Muscle layer of colon (tissue), 2 donors: ENCODE results near the gene NXNL2.

Experiments used
- H3K27ac ChIP-seq: one replicate; pipeline ENCODE4 v1.7.0; 2013; ENCODE audit warnings: low read depth, mild to moderate bottlenecking, low read length, moderate library complexity
- H3K27me3 ChIP-seq, 2 donors: one replicate each; pipeline ENCODE4 v1.7.0; 2013; ENCODE audit warnings: low read length in 2 of 2, mild to moderate bottlenecking in 2 of 2; ENCODE audit not compliant: insufficient read depth in 2 of 2, control insufficient read depth in 1 of 2
- H3K36me3 ChIP-seq: one replicate; pipeline ENCODE4 v1.7.0; 2013; ENCODE audit warnings: mild to moderate bottlenecking, low read length; ENCODE audit not compliant: insufficient read depth
- H3K4me1 ChIP-seq: one replicate; pipeline ENCODE4 v1.7.0; 2013; ENCODE audit warnings: mild to moderate bottlenecking, low read length; ENCODE audit not compliant: insufficient read depth
- H3K4me3 ChIP-seq, 2 donors: one replicate each; pipeline ENCODE4 v1.7.0; 2013; ENCODE audit warnings: low read length in 2 of 2, low read depth in 1 of 2, mild to moderate bottlenecking in 1 of 2, moderate library complexity in 1 of 2
- H3K9ac ChIP-seq: one replicate; pipeline ENCODE4 v1.7.0; 2013; ENCODE audit warnings: low read length
- H3K9me3 ChIP-seq: one replicate; pipeline ENCODE4 v1.7.0; 2013; ENCODE audit warnings: mild to moderate bottlenecking, low read length
- donor health status: abdominal sarcoma.
- donor health status: Adenocarcinoma of cecum.

The NXNL2 gene

DNA sequence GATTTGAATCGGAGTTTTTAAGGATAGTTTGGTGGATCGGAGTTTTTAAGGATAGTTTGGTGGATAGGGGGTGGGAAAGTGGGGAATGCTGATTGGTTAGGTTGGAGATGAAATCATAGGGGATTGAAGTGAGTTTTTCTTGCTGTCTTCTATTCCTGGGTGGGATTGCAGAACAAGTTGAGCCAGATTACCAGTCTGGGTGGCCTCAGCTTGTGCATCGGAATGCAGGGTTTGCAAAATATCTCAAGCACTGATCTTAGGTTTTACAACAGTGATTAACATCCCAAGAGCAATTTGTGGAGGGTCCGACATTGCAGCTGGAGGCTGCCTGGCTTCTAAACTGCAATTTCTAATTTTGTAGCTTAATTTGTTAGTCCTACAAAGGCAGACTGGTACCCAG is 23.1 kb upstream of the NXNL2 start:
- H3K9ac ChIP-seq: no peak overlapping the region
- H3K27ac ChIP-seq: no peak overlapping the region
- no peaks in the 10 kb centered on the region for H3K36me3 ChIP-seq
- no peak overlapping the region for H3K4me3 ChIP-seq
- H3K4me1 ChIP-seq: no peaks in the 10 kb centered on the region
- no peaks in the 10 kb centered on the region for H3K9me3 ChIP-seq
- no peaks in the 10 kb centered on the region for H3K27me3 ChIP-seq

DNA sequence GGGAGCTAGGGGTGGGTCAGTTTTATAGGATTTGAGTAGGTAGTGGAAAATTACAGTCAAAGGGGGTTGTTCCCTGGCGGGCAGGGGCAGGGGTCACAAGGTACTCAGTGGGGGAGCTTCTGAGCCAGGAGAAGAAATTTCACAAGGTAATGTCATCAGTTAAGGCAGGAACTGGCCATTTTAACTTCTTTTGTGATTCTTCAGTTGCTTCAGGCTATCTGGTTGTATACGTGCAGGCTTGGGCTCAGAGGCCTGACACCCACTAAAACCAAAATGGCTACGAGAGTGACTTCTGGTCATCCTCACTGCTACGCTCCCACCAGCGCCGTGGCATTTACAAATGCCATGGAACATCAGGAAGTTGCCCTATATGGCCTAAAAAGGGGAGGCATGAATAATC is 20.7 kb upstream of the NXNL2 start:
- no peaks in the 10 kb centered on the region for H3K4me1 ChIP-seq
- no peak overlapping the region for H3K27ac ChIP-seq
- no peaks in the 10 kb centered on the region for H3K9me3 ChIP-seq
- H3K9ac ChIP-seq: no peak overlapping the region
- no peaks in the 10 kb centered on the region for H3K27me3 ChIP-seq
- no peaks in the 10 kb centered on the region for H3K36me3 ChIP-seq
- no peak overlapping the region for H3K4me3 ChIP-seq

GRCh38 chr9:88521308-88521707 is 13.7 kb upstream of the NXNL2 start:
- no peak overlapping the region for H3K4me3 ChIP-seq
- no peaks in the 10 kb centered on the region for H3K27me3 ChIP-seq
- H3K9me3 ChIP-seq: no peaks in the 10 kb centered on the region
- no peaks in the 10 kb centered on the region for H3K36me3 ChIP-seq
- no peak overlapping the region for H3K27ac ChIP-seq
- H3K4me1 ChIP-seq: no peaks in the 10 kb centered on the region
- no peak overlapping the region for H3K9ac ChIP-seq

GRCh38 chr9:88522360-88522759 is 12.6 kb upstream of the NXNL2 start:
- Histone ChIP-seq H3K4me1 (no peaks in the 10 kb centered on the region), H3K4me3 (no peak overlapping the region), H3K36me3 (no peaks in the 10 kb centered on the region)

DNA sequence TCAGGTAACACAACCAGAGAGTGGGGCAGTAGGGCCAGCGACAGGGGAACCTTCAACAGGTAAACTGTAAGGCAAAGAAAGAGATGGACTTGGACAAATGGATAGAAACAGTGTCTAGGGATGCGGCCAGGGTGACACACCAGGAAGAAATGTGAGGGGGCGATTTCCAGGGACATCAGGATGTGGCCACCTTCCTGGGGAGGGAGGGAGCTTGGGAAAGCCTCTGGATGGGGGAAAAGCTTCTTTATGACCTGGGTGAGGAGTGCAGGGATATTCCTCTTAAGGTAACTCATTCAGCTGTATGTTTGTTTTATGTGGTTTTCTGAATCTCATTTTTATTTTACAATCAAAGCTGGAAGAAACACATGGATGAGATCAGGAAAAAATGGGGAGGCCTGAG is 11.9 kb upstream of the NXNL2 start:
- no peak overlapping the region for H3K27ac ChIP-seq
- H3K9ac ChIP-seq: no peak overlapping the region
- H3K27me3 ChIP-seq: no peaks in the 10 kb centered on the region
- no peaks in the 10 kb centered on the region for H3K36me3 ChIP-seq
- H3K9me3 ChIP-seq: no peaks in the 10 kb centered on the region
- peaks cover under 1% of the 10 kb centered on the region for H3K4me1 ChIP-seq
- H3K4me3 ChIP-seq: no peak overlapping the region

More at GRCh38 chr9:88522360-88522759, 12.6 kb upstream of the NXNL2 start:
- Histone ChIP-seq H3K9me3 (no peaks in the 10 kb centered on the region), H3K9ac (no peak overlapping the region), H3K27me3 (no peaks in the 10 kb centered on the region), H3K27ac (no peak overlapping the region)

DNA sequence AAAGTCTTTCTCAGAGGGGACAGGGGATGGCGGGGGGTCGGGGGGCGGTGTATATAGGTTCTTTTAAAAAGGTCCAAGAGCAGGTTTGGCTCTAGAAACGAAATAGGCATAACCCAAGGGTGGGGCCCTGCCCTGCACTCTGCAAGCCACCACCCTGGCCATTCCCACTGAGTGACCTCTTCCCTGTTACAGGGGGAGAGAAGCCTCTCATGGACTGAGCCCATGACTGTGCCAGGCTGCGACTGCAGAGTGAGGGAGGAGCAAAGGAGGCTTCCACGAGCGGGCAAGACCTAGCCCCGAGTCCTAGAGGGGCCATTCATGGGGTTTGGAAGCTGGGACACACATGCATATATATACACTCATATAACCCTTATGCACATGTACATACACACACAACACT is 10.1 kb upstream of the NXNL2 start:
- Histone ChIP-seq H3K4me1 (peaks cover 9% of the 10 kb centered on the region), H3K36me3 (no peaks in the 10 kb centered on the region), H3K27ac (no peak overlapping the region), H3K9me3 (no peaks in the 10 kb centered on the region), H3K9ac (no peak overlapping the region), H3K27me3 (no peaks in the 10 kb centered on the region), H3K4me3 (no peak overlapping the region)

DNA sequence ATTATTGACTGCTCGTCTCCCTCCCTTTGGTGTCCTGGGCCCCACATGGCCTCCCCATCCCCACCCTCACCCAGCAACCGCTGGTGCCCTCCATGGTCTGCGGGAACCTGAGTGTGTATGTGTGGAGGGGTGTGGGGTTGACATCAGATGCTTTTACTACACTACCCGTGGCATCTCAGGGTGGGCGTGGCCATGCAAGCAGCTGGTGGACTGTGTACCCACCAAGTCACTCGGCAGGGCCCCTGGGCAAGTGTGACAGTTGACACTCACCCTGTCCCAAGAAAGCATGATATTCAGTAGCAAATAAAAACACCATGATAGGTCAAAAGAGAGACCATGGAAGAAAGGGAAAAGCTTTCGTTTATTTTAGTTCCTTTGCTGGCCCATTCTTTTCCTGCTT is 7.4 kb upstream of the NXNL2 start:
- Histone ChIP-seq H3K9me3 (no peaks in the 10 kb centered on the region), H3K27ac (no peak overlapping the region), H3K9ac (no peak overlapping the region), H3K4me3 (no peak overlapping the region), H3K36me3 (no peaks in the 10 kb centered on the region), H3K4me1 (peaks cover 9% of the 10 kb centered on the region), H3K27me3 (no peaks in the 10 kb centered on the region)

DNA sequence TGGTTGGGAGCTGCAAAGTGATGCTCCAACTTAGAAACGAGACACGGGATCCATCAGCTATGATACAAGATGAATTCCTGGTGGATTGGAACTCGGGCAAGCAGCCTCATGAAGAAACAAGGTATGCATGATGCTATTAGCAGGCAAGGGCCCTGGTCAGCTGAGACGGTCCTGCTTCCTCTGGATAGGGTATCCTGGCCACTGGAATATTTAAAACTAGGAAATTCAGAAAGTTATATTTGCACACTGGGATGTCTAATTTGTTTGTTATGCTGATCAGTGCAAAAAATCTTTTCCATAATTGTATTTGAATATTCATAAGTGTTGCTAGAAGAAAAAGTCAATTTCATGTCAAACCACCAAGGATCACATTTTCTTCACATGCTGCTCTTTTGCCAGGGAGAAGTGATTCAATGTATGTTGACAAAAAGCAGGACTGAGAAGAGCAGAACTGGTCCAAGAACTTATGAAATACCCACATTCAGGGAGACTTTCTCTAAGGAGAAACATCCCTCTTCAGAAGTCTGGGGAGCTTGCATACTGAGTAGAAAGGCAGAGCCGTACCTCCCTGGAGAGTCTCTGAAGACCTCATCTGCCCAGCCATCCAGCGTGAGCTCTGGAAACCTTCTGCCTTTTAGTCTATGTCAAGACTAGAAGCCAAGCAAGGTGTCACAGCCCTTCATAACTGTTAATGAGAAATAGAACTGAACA is 6.7 kb upstream of the NXNL2 start:
- no peak overlapping the region for H3K4me3 ChIP-seq
- H3K9ac ChIP-seq: no peak overlapping the region
- H3K27me3 ChIP-seq: no peaks in the 10 kb centered on the region
- peaks cover 9% of the 10 kb centered on the region for H3K4me1 ChIP-seq
- no peak overlapping the region for H3K27ac ChIP-seq
- no peaks in the 10 kb centered on the region for H3K36me3 ChIP-seq
- H3K9me3 ChIP-seq: no peaks in the 10 kb centered on the region

GRCh38 chr9:88529496-88529895 is 5.5 kb upstream of the NXNL2 start:
- Histone ChIP-seq H3K9me3 (no peaks in the 10 kb centered on the region), H3K27ac (no peak overlapping the region), H3K9ac (no peak overlapping the region), H3K36me3 (no peaks in the 10 kb centered on the region), H3K4me1 (peaks cover 9% of the 10 kb centered on the region), H3K4me3 (no peak overlapping the region), H3K27me3 (no peaks in the 10 kb centered on the region)

GRCh38 chr9:88530051-88530450 is 4.9 kb upstream of the NXNL2 start:
- Histone ChIP-seq H3K36me3 (no peaks in the 10 kb centered on the region), H3K4me1 (peaks cover 10% of the 10 kb centered on the region), H3K4me3 (no peak overlapping the region), H3K27ac (no peak overlapping the region), H3K9me3 (no peaks in the 10 kb centered on the region), H3K27me3 (peaks cover 0 to under 1% of the 10 kb centered on the region in 2 donors), H3K9ac (no peak overlapping the region)

GRCh38 chr9:88531920-88532698 is 2.9 kb upstream of the NXNL2 start:
- H3K4me1 ChIP-seq: peaks cover 18% of the 10 kb centered on the region
- H3K27me3 ChIP-seq: peaks cover 0 to 10% of the 10 kb centered on the region in 2 donors
- no peaks in the 10 kb centered on the region for H3K9me3 ChIP-seq
- H3K27ac ChIP-seq: no peak overlapping the region
- no peak overlapping the region for H3K4me3 ChIP-seq
- no peak overlapping the region for H3K9ac ChIP-seq
- no peaks in the 10 kb centered on the region for H3K36me3 ChIP-seq
